Lung (tissue), 12 donors: Measurements from ENCODE around the gene GRIA1. TPM values are rescaled to one million over a fixed set of nuclear protein-coding genes. Genes with fewer than 3 reads are reported as not detected.

Experiments used
- ATAC-seq: fragments of 200-7000 bp; cut with Tn5 transposase; one replicate; pipeline ENCODE4 v1.9.1; 2020; ENCODE audit warnings: moderate number of reproducible peaks; ENCODE audit not compliant: insufficient read depth, low FRiP score
- DNase-seq, 3 donors: peaks; one replicate each; pipeline ENCODE4 v3.0.0-alpha.2; 2013 to 2017
- H3K27ac ChIP-seq, 2 donors: one replicate each; pipeline ENCODE4 v1.5.1; 2013; ENCODE audit warnings: mild to moderate bottlenecking in 2 of 2, moderate library complexity in 2 of 2, control low read depth in 1 of 2, inconsistent platforms in 1 of 2, low read depth in 1 of 2, low read length in 1 of 2
- H3K27me3 ChIP-seq, 3 donors: one replicate each; pipeline ENCODE4 v1.5.1; 2013; ENCODE audit warnings: low read length in 2 of 3; ENCODE audit not compliant: control insufficient read depth in 3 of 3, insufficient read depth in 3 of 3
- H3K36me3 ChIP-seq, 4 donors: one replicate each; pipeline ENCODE4 v1.5.1; 2013; ENCODE audit warnings: low read length in 4 of 4, mild to moderate bottlenecking in 1 of 4, moderate library complexity in 1 of 4; ENCODE audit not compliant: control insufficient read depth in 4 of 4, insufficient read depth in 4 of 4
- H3K4me1 ChIP-seq, 5 donors: one replicate each; pipeline ENCODE4 v1.5.1; 2013; ENCODE audit warnings: low read length in 5 of 5, mild to moderate bottlenecking in 2 of 5, moderate library complexity in 1 of 5; ENCODE audit not compliant: control insufficient read depth in 5 of 5, insufficient read depth in 5 of 5
- H3K4me3 ChIP-seq: one replicate; pipeline ENCODE4 v1.5.1; 2013; ENCODE audit warnings: mild to moderate bottlenecking, control low read depth, moderate library complexity
- H3K9ac ChIP-seq, 2 donors: one replicate each; pipeline ENCODE4 v1.5.1; 2013; ENCODE audit warnings: low read length in 2 of 2, control low read depth in 1 of 2; ENCODE audit not compliant: insufficient read depth in 1 of 2
- H3K9me3 ChIP-seq, 4 donors: one replicate each; pipeline ENCODE4 v1.5.1; 2013; ENCODE audit warnings: low read length in 3 of 4, mild to moderate bottlenecking in 1 of 4, moderate library complexity in 1 of 4; ENCODE audit not compliant: control insufficient read depth in 4 of 4, insufficient read depth in 3 of 4
- WGBS, 2 donors: extraction: QIAGEN DNeasy Blood & Tissue Kit; methylation state at CpG; one replicate each; pipeline ENCODE4 v1.1.7; 2013; 5-methylcytosine and 5-hydroxymethylcytosine counted together
- polyA plus RNA-seq, 2 donors: library from polyadenylated mRNA; stranded (reverse); fragments of 200-250 nt; gene quantifications; one replicate each; pipeline ENCODE4 v1.2.1, GENCODE V29; 2013
- total RNA-seq, 2 donors: library from RNA; depleted of rRNA in 1 of 2; stranded (reverse); fragments of >200 nt in 1 of 2; gene quantifications; one replicate each; pipeline ENCODE4 v1.2.1, GENCODE V29; 2014 to 2021
- TF ChIP-seq, protein P1 (sequence below): IDR thresholded peaks from 2 replicates; pipeline ENCODE4 v1.5.1; 2012; ENCODE audit warnings: mild to moderate bottlenecking; ENCODE audit errors: control extremely low read depth, extremely low read depth
- donor health status: control.
- donor health status: control.
- donor health status: Bipolar disorder and iron deficiency.
- donor health status: healthy.
- donor health status: DM: yes; HTN: yes; CAD: no.

The GRIA1 gene
- total and polyA plus RNA-seq, 4 donors = 1.1 to 12.5 (median 2.0) TPM

DNA sequence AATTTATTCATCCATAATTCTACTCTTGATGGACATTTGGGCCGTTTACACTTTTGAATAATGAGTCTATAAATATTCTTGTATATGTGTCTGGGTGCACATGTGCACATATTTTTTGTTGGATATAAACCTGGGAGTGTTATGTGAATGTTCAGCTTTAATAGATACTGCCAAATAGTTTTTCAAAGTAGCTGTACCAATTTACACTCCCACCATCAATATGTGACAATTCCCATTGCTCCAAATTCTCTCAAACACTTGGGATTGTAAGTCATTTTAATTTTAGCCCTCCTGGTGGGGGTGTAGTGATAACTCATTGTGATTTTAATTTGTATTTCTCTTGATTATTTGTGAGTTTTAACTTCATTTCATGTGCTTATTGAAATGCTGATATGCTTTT is 114.9 kb downstream of the GRIA1 start:
- ATAC-seq (no peak), DNase-seq (no peak)
- Histone ChIP-seq H3K27me3 (no peaks in the 10 kb centered on the region), H3K9ac (no peak overlapping the region), H3K4me1 (peaks cover 0 to 4% (median 0%) of the 10 kb centered on the region in 5 donors), H3K4me3 (no peak overlapping the region), H3K36me3 (no peaks in the 10 kb centered on the region), H3K9me3 (no peaks in the 10 kb centered on the region), H3K27ac (no peak overlapping the region)
- WGBS, 2 donors = 66 to 79% methylated on average over 1 of the region's 1 CpG
- TF ChIP-seq, protein P1, sequence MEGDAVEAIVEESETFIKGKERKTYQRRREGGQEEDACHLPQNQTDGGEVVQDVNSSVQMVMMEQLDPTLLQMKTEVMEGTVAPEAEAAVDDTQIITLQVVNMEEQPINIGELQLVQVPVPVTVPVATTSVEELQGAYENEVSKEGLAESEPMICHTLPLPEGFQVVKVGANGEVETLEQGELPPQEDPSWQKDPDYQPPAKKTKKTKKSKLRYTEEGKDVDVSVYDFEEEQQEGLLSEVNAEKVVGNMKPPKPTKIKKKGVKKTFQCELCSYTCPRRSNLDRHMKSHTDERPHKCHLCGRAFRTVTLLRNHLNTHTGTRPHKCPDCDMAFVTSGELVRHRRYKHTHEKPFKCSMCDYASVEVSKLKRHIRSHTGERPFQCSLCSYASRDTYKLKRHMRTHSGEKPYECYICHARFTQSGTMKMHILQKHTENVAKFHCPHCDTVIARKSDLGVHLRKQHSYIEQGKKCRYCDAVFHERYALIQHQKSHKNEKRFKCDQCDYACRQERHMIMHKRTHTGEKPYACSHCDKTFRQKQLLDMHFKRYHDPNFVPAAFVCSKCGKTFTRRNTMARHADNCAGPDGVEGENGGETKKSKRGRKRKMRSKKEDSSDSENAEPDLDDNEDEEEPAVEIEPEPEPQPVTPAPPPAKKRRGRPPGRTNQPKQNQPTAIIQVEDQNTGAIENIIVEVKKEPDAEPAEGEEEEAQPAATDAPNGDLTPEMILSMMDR = no peak

DNA sequence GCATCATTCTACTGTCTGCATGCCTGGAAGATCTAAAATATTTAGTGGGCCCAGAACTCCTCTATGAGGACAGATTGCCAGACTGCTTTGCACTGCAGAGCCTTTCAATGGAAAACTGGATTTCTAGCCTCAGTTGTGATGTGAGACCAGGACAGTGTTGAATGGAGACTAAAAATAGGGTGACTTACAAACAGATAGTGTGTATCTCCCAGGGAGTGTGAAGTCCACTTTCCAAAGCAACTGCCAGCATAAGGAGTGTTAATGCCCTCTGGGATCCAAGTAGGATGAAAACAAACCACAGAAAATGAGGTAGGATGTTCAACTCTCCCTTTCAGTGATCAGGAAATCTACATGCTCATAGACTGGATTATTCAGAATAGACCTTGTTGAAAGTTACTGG is 119.5 kb downstream of the GRIA1 start:
- TF ChIP-seq, protein P1 = no peak
- Histone ChIP-seq H3K9me3 (no peaks in the 10 kb centered on the region), H3K27me3 (no peaks in the 10 kb centered on the region), H3K4me3 (no peak overlapping the region), H3K36me3 (no peaks in the 10 kb centered on the region), H3K27ac (no peak overlapping the region), H3K9ac (no peak overlapping the region), H3K4me1 (peaks cover 0 to 4% (median 0%) of the 10 kb centered on the region in 5 donors)
- ATAC-seq (no peak), DNase-seq (no peak)

GRCh38 chr5:153610811-153611210 is 120.3 kb downstream of the GRIA1 start:
- no peak for DNase-seq
- no peaks in the 10 kb centered on the region for H3K36me3 ChIP-seq
- no peaks in the 10 kb centered on the region for H3K27me3 ChIP-seq
- H3K4me3 ChIP-seq = no peak overlapping the region
- peaks cover 0 to 4% (median 0%) of the 10 kb centered on the region in 5 donors for H3K4me1 ChIP-seq
- no peak overlapping the region for H3K27ac ChIP-seq
- TF ChIP-seq, protein P1 = no peak
- ATAC-seq = no peak
- no peak overlapping the region for H3K9ac ChIP-seq
- no peaks in the 10 kb centered on the region for H3K9me3 ChIP-seq
- WGBS, 2 donors = 85 to 88% methylated on average over 3 of the region's 3 CpGs

GRCh38 chr5:153613144-153613543 is 122.7 kb downstream of the GRIA1 start:
- ATAC-seq = no peak
- no peak overlapping the region for H3K4me3 ChIP-seq
- no peaks in the 10 kb centered on the region for H3K27me3 ChIP-seq
- H3K36me3 ChIP-seq = no peaks in the 10 kb centered on the region
- H3K9ac ChIP-seq = no peak overlapping the region
- TF ChIP-seq, protein P1 = no peak
- DNase-seq = no peak
- no peaks in the 10 kb centered on the region for H3K9me3 ChIP-seq
- peaks cover 0 to 4% (median 0%) of the 10 kb centered on the region in 5 donors for H3K4me1 ChIP-seq
- 84 to 85% methylated on average over 2 of the region's 2 CpGs for WGBS, 2 donors
- H3K27ac ChIP-seq = no peak overlapping the region
